Glomerular visceral epithelial cell (primary cell): Measurements from ENCODE around the gene ATRN.
A peak's percentile ranks its signal among the peaks of the same experiment; 100 is the strongest.

Experiments
- DNase-seq: peaks from one replicate; pipeline ENCODE4 v3.0.0-alpha.2; 2016; ENCODE audit errors: extremely low spot score

ATRN gene

DNA sequence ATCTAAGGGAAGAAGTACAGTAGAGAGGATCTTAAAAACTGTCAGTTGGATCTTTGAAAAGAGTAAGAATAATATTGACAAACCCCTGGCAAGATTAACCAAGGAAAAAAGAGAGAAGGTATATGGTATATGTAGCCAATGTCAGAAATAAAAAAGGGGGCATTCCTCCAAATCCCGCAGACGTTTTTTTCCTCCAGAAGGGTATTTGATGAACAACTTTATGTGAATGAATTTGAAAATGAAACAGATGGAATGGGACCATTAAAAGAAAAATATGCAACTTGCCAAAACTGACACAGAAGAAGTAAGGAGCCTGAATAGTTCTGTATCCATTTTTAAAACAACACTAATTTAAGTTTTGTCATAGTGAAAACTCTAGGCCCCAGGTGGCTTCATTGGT, 156.7 kb downstream of the ATRN start:
- DNase-seq = no peak

DNA sequence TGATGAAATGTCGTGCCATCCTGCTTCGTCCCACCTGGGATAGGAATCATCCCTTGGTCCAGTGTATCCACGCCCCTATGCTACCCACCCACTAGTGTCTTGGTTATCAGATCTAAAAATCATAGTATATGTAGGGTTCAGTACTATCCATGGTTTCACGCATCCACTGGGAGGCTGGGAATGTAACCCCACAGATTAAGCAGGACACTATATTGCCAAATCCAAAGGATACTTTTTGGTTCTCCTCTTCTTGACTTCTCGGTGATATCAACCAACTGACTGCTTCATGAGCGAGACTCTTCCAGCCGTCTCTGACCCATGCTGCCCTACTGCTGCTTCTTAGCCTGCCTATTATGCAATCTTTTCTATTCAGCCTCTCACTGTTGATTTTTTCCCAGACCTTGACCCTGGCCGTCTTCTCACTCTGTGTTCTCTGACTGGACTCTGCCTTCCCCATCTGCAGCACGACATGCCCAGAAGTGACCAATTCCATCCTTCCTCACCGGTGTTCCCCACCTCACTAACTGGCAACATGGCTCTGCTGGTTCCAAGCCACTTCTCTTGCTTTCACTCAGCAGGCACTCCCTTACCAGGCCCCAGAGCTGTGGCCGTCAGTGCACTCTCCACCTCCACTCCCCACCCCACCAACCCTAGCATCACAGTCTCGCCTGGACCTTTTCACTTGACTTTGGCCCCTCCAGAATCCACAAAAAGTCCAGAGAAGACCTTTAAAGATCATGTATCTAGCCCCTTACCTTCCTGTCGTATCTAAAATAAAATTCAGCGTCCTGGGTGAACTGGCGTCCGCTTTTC, 157.9 kb downstream of the ATRN start:
- no peak for DNase-seq

DNA sequence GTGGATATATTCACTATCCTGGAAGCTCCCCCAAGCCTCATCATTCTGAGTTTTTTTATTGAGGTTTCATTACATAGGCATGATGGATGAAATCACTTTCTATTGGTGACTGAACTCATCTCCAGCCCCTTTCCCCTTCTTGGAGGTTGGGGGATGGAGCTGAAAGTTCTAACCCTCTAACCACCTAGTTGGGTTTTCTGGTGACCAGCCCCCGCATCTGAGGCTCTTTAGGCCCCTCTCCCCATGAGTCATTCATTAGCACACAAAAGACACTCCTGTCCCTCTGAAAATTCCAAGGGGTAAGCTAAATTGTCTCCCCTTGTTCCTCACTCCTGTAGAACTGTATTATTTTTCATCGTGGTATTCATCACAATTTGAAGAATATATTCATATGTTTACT, 159.1 kb downstream of the ATRN start:
- DNase-seq = no peak

- DNase-seq = no peak
Observed at GRCh38 chr20:3630429-3630828, 159.6 kb downstream of the ATRN start.

GRCh38 chr20:3631534-3631933, 160.7 kb downstream of the ATRN start:
- DNase-seq = no peak

GRCh38 chr20:3632311-3633004, 161.6 kb downstream of the ATRN start:
- no peak for DNase-seq

- no peak for DNase-seq
Observed at GRCh38 chr20:3633913-3634478, 163.2 kb downstream of the ATRN start.

DNA sequence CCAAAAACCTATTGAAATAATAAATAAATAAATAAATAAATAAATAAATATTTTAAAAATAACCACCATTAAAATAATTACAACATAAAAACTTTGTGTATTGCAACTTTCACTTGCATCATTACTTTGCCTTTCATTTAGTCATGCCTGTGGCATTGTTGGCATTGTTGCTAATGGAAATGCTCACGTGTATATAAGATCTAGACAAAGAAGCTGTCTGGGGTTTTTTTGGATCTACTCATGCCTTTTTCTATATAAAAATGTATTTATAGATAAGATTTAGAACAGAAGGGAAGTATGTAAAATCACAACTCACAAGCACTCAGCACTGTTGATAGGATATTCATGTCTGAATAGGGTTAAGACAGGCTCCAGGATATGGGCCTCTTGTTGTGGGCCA, 164.5 kb downstream of the ATRN start:
- no peak for DNase-seq

GRCh38 chr20:3640259-3640658, 169.4 kb downstream of the ATRN start:
- no peak for DNase-seq

GRCh38 chr20:3645309-3646066, 174.7 kb downstream of the ATRN start:
- DNase-seq = no peak

GRCh38 chr20:3646067-3646440, 175.2 kb downstream of the ATRN start:
- no peak for DNase-seq

- DNase-seq = no peak
Observed at GRCh38 chr20:3646651-3647050, 175.8 kb downstream of the ATRN start.

DNA sequence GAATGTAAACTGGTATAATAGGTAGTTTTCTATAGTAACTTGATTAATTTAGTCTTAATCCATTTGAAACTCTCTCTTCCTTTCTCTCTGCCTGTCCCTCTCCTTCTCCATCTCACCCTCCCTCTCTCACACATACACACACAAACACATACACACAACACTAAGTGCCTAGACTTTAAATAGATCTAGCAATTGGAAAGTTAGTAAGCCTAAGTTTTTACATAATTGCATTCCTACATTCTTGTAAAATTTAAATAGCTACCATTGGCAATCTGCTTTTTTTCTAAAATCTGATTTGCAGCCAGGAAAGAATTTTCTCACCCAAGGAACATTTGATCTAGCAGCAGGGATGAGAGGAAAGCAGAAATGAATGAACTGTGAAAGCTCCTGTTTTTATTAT, 176.7 kb downstream of the ATRN start:
- DNase-seq = no peak

DNA sequence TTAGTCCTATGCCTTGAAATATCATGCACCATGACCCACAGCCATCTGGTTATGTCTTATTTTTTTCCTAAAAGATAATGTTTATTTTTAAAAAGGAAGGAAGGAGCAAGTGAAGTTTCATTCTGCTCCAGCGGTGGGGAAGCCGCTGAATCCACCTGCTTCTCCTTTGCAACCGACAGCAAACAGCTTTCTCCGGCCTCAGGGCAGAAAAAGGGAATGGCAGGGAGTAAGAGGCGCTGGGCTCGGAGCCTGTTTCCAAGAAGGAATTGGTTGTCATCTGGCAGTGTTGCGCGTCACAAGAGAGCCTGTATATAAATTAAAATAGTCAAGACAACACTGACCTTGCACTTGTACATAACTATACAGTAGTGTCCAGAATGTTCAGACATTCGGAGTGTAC, 178.1 kb downstream of the ATRN start:
- DNase-seq = no peak

DNA sequence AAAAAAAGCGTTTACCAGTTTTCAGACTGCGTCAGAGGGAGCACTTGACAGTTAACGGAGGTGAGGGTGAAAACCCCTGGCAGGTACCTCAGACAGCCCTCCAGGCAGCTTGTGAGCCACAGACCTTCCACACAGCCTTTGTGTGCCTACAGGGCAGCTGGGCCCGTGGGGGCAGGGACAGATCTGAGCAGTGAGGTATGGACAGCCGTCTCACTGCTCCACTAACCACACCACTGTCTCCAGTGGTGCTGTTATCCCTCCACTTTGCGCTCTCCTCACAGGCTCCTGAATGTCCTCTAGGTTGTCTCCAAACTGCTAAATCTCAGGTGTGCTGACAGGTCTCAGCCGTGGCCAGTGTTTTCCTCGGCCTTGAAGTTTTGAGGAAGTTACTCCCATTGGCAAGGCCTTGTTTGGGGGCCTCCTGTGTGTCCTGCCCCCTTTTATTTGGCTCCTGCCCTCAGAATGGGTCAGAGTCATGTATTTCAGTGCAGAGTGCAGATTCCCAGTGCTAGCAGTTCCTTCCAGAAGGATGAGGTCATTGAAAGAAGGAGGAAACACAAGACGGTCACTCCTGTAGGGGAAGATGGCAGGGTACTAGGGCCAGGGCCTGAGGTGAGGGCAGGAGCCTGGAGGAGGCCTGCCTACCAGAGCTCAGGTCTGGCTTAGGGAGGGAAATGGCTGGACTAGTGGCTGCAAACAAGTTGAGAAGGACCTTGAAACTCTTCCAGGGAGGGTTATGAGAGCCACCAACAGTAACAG, 180.6 kb downstream of the ATRN start:
- DNase-seq = no peak

GRCh38 chr20:3652221-3652620, 181.4 kb downstream of the ATRN start:
- DNase-seq = no peak

GRCh38 chr20:3652676-3653596, 182.1 kb downstream of the ATRN start:
- no peak for DNase-seq

DNA sequence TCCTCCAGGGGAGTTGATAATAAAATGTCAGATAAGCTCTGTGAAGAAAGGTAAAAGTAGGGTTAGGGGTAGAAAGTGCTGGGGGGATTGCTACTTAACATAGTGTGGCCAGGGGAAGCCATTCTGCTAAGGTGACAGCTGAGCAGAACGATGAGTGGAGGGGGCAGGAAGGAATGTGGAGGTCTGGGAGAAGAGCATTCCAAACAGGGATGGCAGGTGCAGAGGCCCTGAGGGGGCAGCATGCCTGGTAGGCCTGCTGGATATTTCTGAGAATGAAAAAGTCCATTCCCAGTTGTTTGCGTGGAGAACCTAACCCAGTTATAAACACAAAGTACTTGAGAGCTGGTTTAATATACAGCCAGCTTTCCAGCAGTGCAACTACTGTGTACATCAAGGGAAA, 183.1 kb downstream of the ATRN start:
- no peak for DNase-seq

DNA sequence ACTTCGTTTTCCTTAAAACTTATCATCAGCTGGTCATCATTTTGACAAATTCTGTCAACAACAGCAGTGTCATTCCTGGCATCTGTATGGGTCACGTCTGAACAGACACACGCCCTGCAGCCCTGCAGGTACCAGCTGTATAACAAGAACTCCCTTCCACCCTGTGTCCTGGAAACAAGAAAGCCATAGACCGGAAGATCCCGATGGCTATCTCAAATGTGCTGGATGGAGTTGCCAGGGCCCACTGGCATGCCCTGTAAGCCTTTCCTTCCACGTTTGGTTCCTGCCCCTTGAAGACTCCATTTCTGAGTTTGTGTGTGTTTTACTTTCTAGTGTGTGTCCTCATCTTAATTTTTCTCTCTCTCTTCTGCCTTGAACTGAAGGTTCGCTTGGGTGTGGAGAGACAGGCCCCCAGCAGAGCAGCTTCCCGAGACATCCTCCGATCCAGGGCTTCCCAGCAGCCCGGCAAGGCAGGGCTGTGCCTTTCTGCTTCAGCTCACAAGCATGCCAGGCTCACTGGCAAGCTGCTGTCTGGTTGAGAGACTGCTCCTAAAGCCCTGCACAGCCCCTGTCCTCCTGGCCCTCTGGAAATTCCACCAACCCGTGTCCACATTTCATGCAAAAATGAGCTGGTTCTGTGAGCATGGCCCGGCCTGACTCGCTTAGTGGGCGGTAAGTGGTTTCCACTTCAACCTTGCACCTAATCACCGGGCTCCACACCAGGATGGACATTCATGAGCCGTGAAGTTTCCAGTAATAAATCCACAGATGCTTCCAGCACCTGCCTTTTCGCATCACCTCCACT, 183.7 kb downstream of the ATRN start:
- peak; percentile 53 for DNase-seq

DNA sequence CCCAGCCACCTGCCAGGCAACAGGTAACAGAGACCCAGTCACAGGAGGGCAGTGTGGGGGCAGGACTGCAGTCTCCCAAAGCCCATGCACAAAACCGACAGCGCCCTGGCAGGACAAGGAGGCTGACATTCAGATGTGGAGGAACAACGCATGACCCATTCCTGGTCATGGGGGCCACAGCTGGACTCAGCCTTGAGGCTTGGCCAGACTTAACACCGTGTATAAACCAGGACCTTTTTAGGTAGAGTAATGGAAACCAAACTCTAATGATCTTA, 184.2 kb downstream of the ATRN start:
- no peak for DNase-seq
